GM12878 (cell line): ENCODE measurements around the gene VPS33B. TPM values are rescaled to one million over a fixed set of nuclear protein-coding genes. Genes with fewer than 3 reads are reported as not detected.

Experiments used
- CHD2 ChIP-seq: IDR thresholded peaks from 2 replicates; pipeline ENCODE4 v1.6.1; 2011; ENCODE audit warnings: low read depth, low read length, improper control_type of control experiment, borderline replicate concordance
- CREB1 ChIP-seq: IDR thresholded peaks from 2 replicates; pipeline ENCODE4 v1.6.1; 2012; ENCODE audit warnings: low read depth, mild to moderate bottlenecking, inconsistent platforms
- ESRRA ChIP-seq: IDR thresholded peaks from 2 replicates; pipeline ENCODE4 v1.6.1; 2012; ENCODE audit warnings: mild to moderate bottlenecking, low read length, improper control_type of control experiment
- ETV6 ChIP-seq, 2 experiments: fragments of 450-650 bp in 1 of 2; IDR thresholded peaks in 1 of 2; conservative IDR thresholded peaks in 1 of 2; 2 replicates each; pipeline ENCODE4 v1.6.1; 2014; ENCODE audit warnings: antibody characterized with exemption in 1 of 2, borderline replicate concordance in 1 of 2, low read depth in 1 of 2, mild to moderate bottlenecking in 1 of 2, moderate library complexity in 1 of 2
- FOS ChIP-seq: IDR thresholded peaks from 3 replicates; pipeline ENCODE4 v1.6.1; 2011; ENCODE audit warnings: borderline replicate concordance; ENCODE audit not compliant: insufficient read length; ENCODE audit errors: extremely low read depth
- JUNB ChIP-seq: IDR thresholded peaks from 2 replicates; pipeline ENCODE4 v1.6.1; 2016; ENCODE audit warnings: antibody characterized with exemption, mild to moderate bottlenecking
- MEF2A ChIP-seq: IDR thresholded peaks from 2 replicates; pipeline ENCODE4 v1.6.1; 2011; ENCODE audit warnings: low read depth, mild to moderate bottlenecking, low read length, moderate library complexity; ENCODE audit not compliant: insufficient read depth
- MLLT1 ChIP-seq: fragments of 450-650 bp; IDR thresholded peaks from 2 replicates; pipeline ENCODE4 v1.6.1; 2016; ENCODE audit warnings: mild to moderate bottlenecking
- PAX8 ChIP-seq: fragments of 450-650 bp; IDR thresholded peaks from 2 replicates; pipeline ENCODE4 v1.6.1; 2017; ENCODE audit warnings: mild to moderate bottlenecking, moderate library complexity
- POLR2A ChIP-seq: IDR thresholded peaks from 2 replicates; pipeline ENCODE4 v1.6.1; 2011; ENCODE audit warnings: low read depth, mild to moderate bottlenecking, low read length
- POLR2AphosphoS2 ChIP-seq: IDR thresholded peaks from 2 replicates; pipeline ENCODE4 v1.6.1; 2011; ENCODE audit warnings: low read depth, mild to moderate bottlenecking, low read length, improper control_type of control experiment, moderate library complexity
- SP1 ChIP-seq: IDR thresholded peaks from one replicate; pipeline ENCODE4 v1.6.1; 2011; ENCODE audit warnings: low read depth, low read length
- SREBF2 ChIP-seq: IDR thresholded peaks from 2 replicates; pipeline ENCODE4 v1.6.1; 2012; ENCODE audit warnings: mild to moderate bottlenecking, low read length
- SRF ChIP-seq, 2 experiments: IDR thresholded peaks; 2 replicates each; pipeline ENCODE4 v1.6.1; 2011; ENCODE audit warnings: low read depth in 2 of 2, low read length in 2 of 2, mild to moderate bottlenecking in 1 of 2, moderate library complexity in 1 of 2
- TCF12 ChIP-seq: IDR thresholded peaks from 2 replicates; pipeline ENCODE4 v1.6.1; 2011; ENCODE audit warnings: low read depth, mild to moderate bottlenecking, low read length
- YY1 ChIP-seq: IDR thresholded peaks from 2 replicates; pipeline ENCODE4 v1.6.1; 2011; ENCODE audit warnings: low read depth, mild to moderate bottlenecking, low read length
- ZBTB40 ChIP-seq: fragments of 450-650 bp; IDR thresholded peaks from 2 replicates; pipeline ENCODE4 v1.6.1; 2016; ENCODE audit warnings: mild to moderate bottlenecking, moderate library complexity, borderline replicate concordance
- ZNF207 ChIP-seq: fragments of 450-650 bp; IDR thresholded peaks from 2 replicates; pipeline ENCODE4 v1.6.1; 2014; ENCODE audit warnings: antibody characterized with exemption, mild to moderate bottlenecking, borderline replicate concordance
- ZNF24 ChIP-seq: fragments of 450-650 bp; IDR thresholded peaks from 2 replicates; pipeline ENCODE4 v1.6.1; 2017; ENCODE audit warnings: antibody characterized with exemption, mild to moderate bottlenecking
- ZNF592 ChIP-seq: fragments of 450-650 bp; IDR thresholded peaks from 2 replicates; pipeline ENCODE4 v1.6.1; 2017; ENCODE audit warnings: mild to moderate bottlenecking, moderate library complexity
- ZNF622 ChIP-seq: fragments of 450-650 bp; IDR thresholded peaks from 2 replicates; pipeline ENCODE4 v1.6.1; 2017; ENCODE audit warnings: mild to moderate bottlenecking, inconsistent platforms
- polyA plus RNA-seq, 11 experiments: library from polyadenylated mRNA; depleted of rRNA in 4 of 11; unstranded in 6 of 11; stranded (reverse) in 5 of 11; fragments of >200 nt; fragmentation: Nextera tagmentation in 4 of 11; fragmentation: Illumina TruSeq in 1 of 11; extraction: Ambion mirVana in 4 of 11; extraction: Trizol in 1 of 11; gene quantifications; 1 replicate in 1 of 11; 2 replicates in 10 of 11; pipeline versions ENCODE4 v1.2.1 to v1.2.3, GENCODE V29; 2011 to 2016; ENCODE audit warnings: inconsistent platforms in 2 of 11, missing spikeins in 2 of 11, low read depth in 1 of 11
- total RNA-seq, 4 experiments: library from RNA; depleted of rRNA in 3 of 4; stranded (reverse); fragments of >200 nt in 3 of 4; fragmentation: Illumina TruSeq in 1 of 4; extraction: Trizol in 1 of 4; gene quantifications; 2 replicates each; pipeline versions ENCODE4 v1.2.1 to v1.2.3, GENCODE V29; 2013 to 2021

VPS33B gene
- total and polyA plus RNA-seq, 10 of the 15 experiments (the other 5 are each of a cell fraction or from before 2014, with no cell fraction given) = 11.4 to 21.5 (median 15.2) TPM

- TF ChIP-seq ZBTB40 (no peak; the same call in 1 of the 2 replicates), ZNF592 (no peak), SP1 (peak; percentile 80), SRF (IDR thresholded peaks at IDR 0.05; ENCODE audit: low read depth in 2 of 2, low read length in 2 of 2) (0 out of 4 replicates have a peak, but pooled peaks of 1 of the 2 experiments have one; percentile 10), POLR2AphosphoS2 (peak; percentile 62; the same call in 1 of the 2 replicates), ZNF24 (no peak), SREBF2 (no peak), MEF2A (no peak), POLR2A (peak; percentile 93), ZNF207 (peak; percentile 77), JUNB (no peak), YY1 (peak; percentile 71; the same call in 1 of the 2 replicates), FOS (peak; percentile 11), CHD2 (peak; percentile 19; the same call in 1 of the 2 replicates), ESRRA (peak; percentile 57; the same call in 1 of the 2 replicates), MLLT1 (0 out of 2 replicates have a peak, but pooled peaks have one; percentile 45), CREB1 (peak; percentile 56; the same call in 1 of the 2 replicates), TCF12 (0 out of 2 replicates have a peak, but pooled peaks have one; percentile 3), PAX8 (no peak), ZNF622 (no peak), ETV6 (conservative IDR thresholded peaks at IDR 0.05 in 1 of 2, IDR thresholded peaks at IDR 0.05 in 1 of 2; ENCODE audit: borderline replicate concordance in 1 of 2, low read depth in 1 of 2) (no peak)
These were observed 67.4 kb downstream of the VPS33B start, which contains the start of gene RCCD1 (continued) for GRCh38 chr15:90954712-90955623.
